ENCODE results near the gene BPIFB6. TPM values are rescaled to one million over a fixed set of nuclear protein-coding genes. Genes with fewer than 3 reads are reported as not detected.

BPIFB6 gene
- total RNA-seq, 1 experiment from 2014 or later = not detected

- no TSS peak for BruUV-seq (replicated peaks)
- Histone ChIP-seq H3K9me2 (ENCODE audit: insufficient read depth) (no peaks in the 10 kb centered on the region), H3F3A (ENCODE audit: insufficient read depth, low read depth) (no peaks in the 10 kb centered on the region), H3K4me2 (no peak overlapping the region), H3K79me2 (ENCODE audit: low read depth) (no peaks in the 10 kb centered on the region), H4K20me1 (ENCODE audit: insufficient read depth) (no peaks in the 10 kb centered on the region), H3K27ac (no peak overlapping the region), H2AFZ (no peak overlapping the region), H3K4me3 (no peak overlapping the region), H3K9me3 (ENCODE audit: insufficient read depth, low read depth) (no peaks in the 10 kb centered on the region; the same call in 1 of the 2 replicates), H3K36me3 (ENCODE audit: low read depth) (no peaks in the 10 kb centered on the region), H3K4me1 (replicated peaks; ENCODE audit: insufficient read depth) (no peaks in the 10 kb centered on the region), H3K27me3 (ENCODE audit: insufficient read depth, low read depth) (peaks cover 73% of the 10 kb centered on the region)
- CTCF ChIA-PET = no interaction called here
- POLR2A ChIA-PET (ENCODE audit: unreplicated experiment) = no interaction called here
- TF ChIP-seq CTCF (conservative IDR thresholded peaks at IDR 0.05) = no peak
- TF ChIP-seq EZH2 (IDR thresholded peaks at IDR 0.05; ENCODE audit: low read depth) = no peak
- no peak for DNase-seq
- intact Hi-C loops (cut with micrococcal nuclease; ENCODE audit: unreplicated experiment) = no loop called here
These were observed 39.4 kb upstream of the BPIFB6 start for GRCh38 chr20:32991792-32992641.

GRCh38 chr20:32993496-32994050, 37.9 kb upstream of the BPIFB6 start:
- no peak overlapping the region for H3K4me3 ChIP-seq
- no peak overlapping the region for H3K27ac ChIP-seq
- POLR2A ChIA-PET (ENCODE audit: unreplicated experiment) = no interaction called here
- H3K4me2 ChIP-seq = no peak overlapping the region
- H3K9me2 ChIP-seq (ENCODE audit: insufficient read depth) = no peaks in the 10 kb centered on the region
- no peaks in the 10 kb centered on the region; the same call in 1 of the 2 replicates for H3K9me3 ChIP-seq (ENCODE audit: insufficient read depth, low read depth)
- BruUV-seq (replicated peaks) = no TSS peak
- H3K36me3 ChIP-seq (ENCODE audit: low read depth) = no peaks in the 10 kb centered on the region
- H3K27me3 ChIP-seq (ENCODE audit: insufficient read depth, low read depth) = peaks cover 77% of the 10 kb centered on the region
- H3K4me1 ChIP-seq (replicated peaks; ENCODE audit: insufficient read depth) = no peaks in the 10 kb centered on the region
- CTCF ChIA-PET = no interaction called here
- DNase-seq = no peak
- no peaks in the 10 kb centered on the region for H4K20me1 ChIP-seq (ENCODE audit: insufficient read depth)
- no peak overlapping the region for H2AFZ ChIP-seq
- intact Hi-C loops (cut with micrococcal nuclease; ENCODE audit: unreplicated experiment) = no loop called here
- H3F3A ChIP-seq (ENCODE audit: insufficient read depth, low read depth) = no peaks in the 10 kb centered on the region
- TF ChIP-seq EZH2 (IDR thresholded peaks at IDR 0.05; ENCODE audit: low read depth) (no peak), CTCF (conservative IDR thresholded peaks at IDR 0.05) (no peak)
- H3K79me2 ChIP-seq (ENCODE audit: low read depth) = no peaks in the 10 kb centered on the region

GRCh38 chr20:32995802-32996201, 35.6 kb upstream of the BPIFB6 start:
- Histone ChIP-seq H3F3A (ENCODE audit: insufficient read depth, low read depth) (no peaks in the 10 kb centered on the region), H3K4me1 (replicated peaks; ENCODE audit: insufficient read depth) (no peaks in the 10 kb centered on the region), H2AFZ (no peak overlapping the region), H3K9me3 (ENCODE audit: insufficient read depth, low read depth) (no peaks in the 10 kb centered on the region; the same call in 1 of the 2 replicates), H4K20me1 (ENCODE audit: insufficient read depth) (no peaks in the 10 kb centered on the region), H3K4me2 (no peak overlapping the region), H3K36me3 (ENCODE audit: low read depth) (no peaks in the 10 kb centered on the region), H3K9me2 (ENCODE audit: insufficient read depth) (no peaks in the 10 kb centered on the region), H3K79me2 (ENCODE audit: low read depth) (no peaks in the 10 kb centered on the region), H3K4me3 (no peak overlapping the region), H3K27me3 (ENCODE audit: insufficient read depth, low read depth) (peaks cover 83% of the 10 kb centered on the region), H3K27ac (no peak overlapping the region)
- ChIA-PET CTCF (no interaction called here), POLR2A (ENCODE audit: unreplicated experiment) (no interaction called here)
- intact Hi-C loops (cut with micrococcal nuclease; ENCODE audit: unreplicated experiment) = no loop called here
- no TSS peak for BruUV-seq (replicated peaks)
- DNase-seq = no peak
- TF ChIP-seq EZH2 (IDR thresholded peaks at IDR 0.05; ENCODE audit: low read depth) = no peak
